Raji (cell line): ENCODE measurements around the gene SDF2L1.
A peak's percentile ranks its signal among the peaks of the same experiment; 100 is the strongest.

Experiments used
- POLR2A ChIP-seq: IDR thresholded peaks from 2 replicates; pipeline ENCODE4 v1.6.1; 2011; ENCODE audit warnings: low read depth, low read length, control low read depth; ENCODE audit not compliant: insufficient read depth

Gene SDF2L1

GRCh38 chr22:21631025-21631424 is 11.1 kb upstream of the SDF2L1 start:
- no peak for TF ChIP-seq POLR2A

GRCh38 chr22:21632237-21632895 is 9.7 kb upstream of the SDF2L1 start, which contains the start of gene CCDC116:
CCDC116 (plus strand) TSS chr22:21632760; CDS start chr22:21633182, 422 bp downstream.
- no peak for TF ChIP-seq POLR2A

DNA sequence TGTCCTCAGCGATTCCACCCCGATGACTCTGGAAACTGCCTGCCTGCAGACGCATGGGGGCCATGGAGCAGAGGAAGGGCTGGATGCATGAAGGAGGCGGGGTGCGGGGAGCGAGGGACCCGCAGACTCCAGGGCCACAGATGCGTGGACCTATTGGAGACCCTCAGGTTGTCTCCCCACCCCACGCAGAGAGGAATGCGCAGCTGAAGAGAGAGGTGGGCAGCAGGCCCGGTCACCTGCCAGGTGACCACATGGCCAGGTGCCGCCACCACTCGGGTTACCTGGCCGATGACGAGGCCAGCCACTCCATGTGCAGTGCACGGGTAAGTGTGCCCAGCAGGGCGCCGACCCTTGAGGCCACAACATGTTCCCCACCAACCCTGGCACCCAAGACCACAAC is 9.2 kb upstream of the SDF2L1 start:
- no peak for TF ChIP-seq POLR2A

GRCh38 chr22:21633481-21633880 is 8.6 kb upstream of the SDF2L1 start:
- no peak for TF ChIP-seq POLR2A

DNA sequence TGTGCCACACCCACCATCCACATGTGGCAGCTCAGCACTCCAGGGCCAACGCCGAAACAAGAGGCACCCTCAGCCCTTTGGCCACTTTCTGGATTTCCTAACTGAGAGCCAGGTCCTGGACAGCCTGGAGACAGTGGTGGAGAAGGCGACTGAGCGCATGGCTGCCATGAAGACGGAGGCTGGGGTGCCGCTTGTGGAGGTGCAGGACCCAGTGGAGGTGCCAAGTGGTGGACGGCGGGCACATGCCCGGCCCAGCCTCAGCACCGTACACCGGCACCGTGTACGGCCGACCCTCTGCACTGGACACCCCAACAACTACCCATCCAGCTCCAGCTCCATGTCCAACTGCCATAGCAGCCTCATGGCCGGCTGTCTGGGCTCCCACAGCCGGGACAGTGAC is 8.0 kb upstream of the SDF2L1 start:
- no peak for TF ChIP-seq POLR2A

DNA sequence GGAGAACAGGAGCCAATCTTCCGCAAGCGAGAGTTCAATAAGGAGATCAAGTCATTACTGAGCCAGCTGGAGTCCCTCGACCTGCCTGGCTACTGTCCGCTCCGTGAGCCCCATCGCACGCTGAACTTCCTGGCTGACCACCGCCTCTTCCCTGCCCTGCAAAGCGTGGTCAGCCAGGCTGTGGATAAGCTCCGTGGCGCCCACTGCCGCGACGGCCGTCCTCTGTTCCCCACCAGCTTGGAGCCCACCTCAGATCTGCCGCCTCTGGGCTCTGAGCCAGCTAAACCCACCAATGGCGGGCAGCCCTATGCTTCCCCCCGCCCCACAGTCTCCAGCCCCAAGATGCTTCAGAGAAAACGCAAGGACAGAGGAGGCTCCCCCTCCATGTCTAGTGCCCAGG is 7.3 kb upstream of the SDF2L1 start:
- no peak for TF ChIP-seq POLR2A

DNA sequence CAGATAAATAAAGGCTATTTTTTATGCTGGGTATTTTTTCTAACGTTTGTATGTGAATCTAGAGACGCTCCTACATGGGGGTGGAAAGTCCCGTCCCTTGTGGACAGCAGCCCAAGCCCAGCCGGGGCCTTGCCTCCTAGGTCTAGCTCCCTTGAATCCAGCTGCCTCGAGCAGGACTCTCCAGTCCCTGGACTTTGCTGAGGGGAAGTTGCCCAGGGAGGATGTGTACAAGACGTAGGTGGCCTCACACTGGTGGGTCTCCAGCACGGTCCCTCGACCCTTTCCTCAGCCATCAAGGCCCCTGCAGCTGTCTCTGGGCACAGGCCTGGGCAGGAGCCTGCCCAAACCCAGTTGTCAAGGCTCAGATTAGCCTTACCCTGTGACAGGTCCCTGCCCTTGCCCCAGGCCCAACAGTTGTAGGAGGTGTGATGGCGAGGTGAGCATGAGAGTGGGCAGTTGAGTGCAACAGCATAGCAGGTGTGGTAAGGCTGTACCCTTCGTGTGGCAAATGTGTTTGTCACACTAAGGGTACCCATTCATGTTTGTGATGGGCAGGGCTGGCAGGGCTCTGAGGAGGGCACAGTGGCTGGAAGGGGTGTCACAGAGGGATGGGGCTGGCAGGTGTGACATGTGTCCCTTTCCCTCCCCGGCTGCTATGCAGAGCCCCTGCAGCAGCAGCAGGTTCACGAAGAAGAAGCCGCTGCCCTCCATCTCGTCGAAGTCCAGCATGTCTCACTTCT is 6.2 kb upstream of the SDF2L1 start:
- TF ChIP-seq POLR2A = no peak

GRCh38 chr22:21636629-21637218 is 5.4 kb upstream of the SDF2L1 start:
- TF ChIP-seq POLR2A = no peak

- TF ChIP-seq POLR2A = no peak
Observed at GRCh38 chr22:21639359-21639758, 2.7 kb upstream of the SDF2L1 start.

GRCh38 chr22:21640810-21641209 is 1.3 kb upstream of the SDF2L1 start:
- TF ChIP-seq POLR2A = no peak

- no peak for TF ChIP-seq POLR2A
Observed at GRCh38 chr22:21641417-21641788, 699 bp upstream of the SDF2L1 start.

GRCh38 chr22:21642584-21643448 is 714 bp downstream of the SDF2L1 start:
- TF ChIP-seq POLR2A = peak; percentile 18; the same call in 1 of the 2 replicates

DNA sequence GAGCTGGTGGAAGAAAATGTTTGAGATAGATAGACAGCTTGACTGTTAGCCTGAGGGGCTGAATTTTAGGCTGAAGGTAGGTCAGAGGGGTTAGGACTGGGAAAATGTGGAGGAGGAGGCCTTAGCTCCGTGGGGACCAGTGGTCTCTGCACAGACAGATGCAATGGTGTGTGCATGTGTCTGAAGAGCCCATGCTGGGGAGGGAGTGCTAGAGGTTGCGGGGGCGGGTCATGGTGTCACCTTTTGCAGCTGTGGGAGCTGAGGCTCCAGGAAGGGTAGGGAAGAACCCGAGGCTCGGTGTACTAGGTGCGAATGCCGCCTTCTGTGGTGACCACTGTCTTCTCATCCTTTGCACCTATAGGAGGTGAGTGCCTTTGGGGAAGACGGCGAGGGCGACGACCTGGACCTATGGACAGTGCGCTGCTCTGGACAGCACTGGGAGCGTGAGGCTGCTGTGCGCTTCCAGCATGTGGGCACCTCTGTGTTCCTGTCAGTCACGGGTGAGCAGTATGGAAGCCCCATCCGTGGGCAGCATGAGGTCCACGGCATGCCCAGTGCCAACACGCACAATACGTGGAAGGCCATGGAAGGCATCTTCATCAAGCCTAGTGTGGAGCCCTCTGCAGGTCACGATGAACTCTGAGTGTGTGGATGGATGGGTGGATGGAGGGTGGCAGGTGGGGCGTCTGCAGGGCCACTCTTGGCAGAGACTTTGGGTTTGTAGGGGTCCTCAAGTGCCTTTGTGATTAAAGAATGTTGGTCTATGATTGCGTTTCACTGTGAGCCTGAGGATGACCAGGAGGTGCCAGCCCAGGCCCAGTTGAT is 1.6 kb downstream of the SDF2L1 start:
- TF ChIP-seq POLR2A = no peak
